ENCODE measurements around the gene SPTBN5. TPM values are rescaled to one million over a fixed set of nuclear protein-coding genes. Genes with fewer than 3 reads are reported as not detected.

SPTBN5 gene
- total RNA-seq, 1 experiment from 2014 or later = 1.2 TPM

DNA sequence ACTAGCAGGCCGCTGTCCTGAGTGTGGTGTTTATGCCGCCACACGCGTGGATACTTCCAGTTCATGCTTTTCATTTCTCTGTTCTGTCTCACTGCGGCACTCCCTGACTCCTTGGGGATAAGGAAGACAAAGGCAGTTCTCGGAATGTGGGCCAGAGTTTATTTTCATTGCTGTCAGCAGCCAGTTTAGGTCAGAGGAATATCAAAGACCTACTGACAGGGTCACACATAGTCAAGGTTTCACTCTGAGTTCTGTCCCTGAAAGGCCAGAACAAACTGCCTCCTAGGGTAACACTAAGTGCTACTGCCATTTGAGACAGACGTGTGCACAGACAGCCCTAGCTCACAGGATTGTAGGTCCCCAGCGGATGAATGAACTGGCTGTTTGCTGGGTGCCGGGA is 27.3 kb upstream of the SPTBN5 start (continued):
- TF ChIP-seq E2F1 (CRISPR knock-in tag; IDR thresholded peaks at IDR 0.05) (no peak), NFATC4 (CRISPR knock-in tag; IDR thresholded peaks at IDR 0.05) (no peak), FOXP1 (CRISPR knock-in tag; IDR thresholded peaks at IDR 0.05; ENCODE audit: borderline replicate concordance) (no peak), ZNF263 (CRISPR knock-in tag; IDR thresholded peaks at IDR 0.05; ENCODE audit: low read depth) (no peak)

DNA sequence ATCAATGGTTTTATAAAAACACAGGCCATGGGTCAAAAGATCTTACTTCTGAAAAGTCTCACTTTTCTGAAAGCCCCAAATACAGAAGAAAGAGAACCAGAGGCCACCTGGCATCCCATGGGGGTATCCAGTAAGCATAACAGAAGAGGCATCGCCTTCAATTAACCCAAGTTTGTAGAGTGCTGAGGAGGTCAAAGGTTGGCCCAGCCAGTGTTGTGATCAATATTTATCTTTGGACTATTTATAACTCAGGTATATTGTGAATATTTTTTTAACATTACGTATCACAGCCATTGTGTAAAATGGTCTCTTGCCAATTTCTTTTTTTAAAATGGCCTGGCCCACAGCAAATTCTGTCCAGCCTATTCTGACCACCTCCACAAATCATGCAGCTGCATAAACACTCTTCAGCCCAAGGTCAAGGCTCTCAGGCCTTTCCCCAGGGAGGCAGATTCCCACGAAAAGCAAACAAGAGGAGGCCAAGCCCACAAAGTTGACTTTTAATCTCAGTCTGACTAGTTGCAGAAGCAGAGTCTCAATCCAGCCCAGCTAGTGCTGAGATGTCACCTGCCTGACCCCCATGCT is 26.2 kb upstream of the SPTBN5 start:
- TF ChIP-seq ZNF317 (CRISPR knock-in tag; IDR thresholded peaks at IDR 0.05; ENCODE audit: borderline replicate concordance, low read depth) (no peak), NR2C2 (CRISPR knock-in tag; IDR thresholded peaks at IDR 0.05) (no peak), ZNF138 (CRISPR knock-in tag; conservative IDR thresholded peaks at IDR 0.05) (no peak), HMGXB4 (CRISPR knock-in tag; IDR thresholded peaks at IDR 0.05) (no peak), CBFB (CRISPR knock-in tag; IDR thresholded peaks at IDR 0.05; ENCODE audit: low read depth) (no peak), E2F5 (CRISPR knock-in tag; IDR thresholded peaks at IDR 0.05) (no peak), FOXP1 (CRISPR knock-in tag; IDR thresholded peaks at IDR 0.05; ENCODE audit: borderline replicate concordance) (no peak), SP1 (CRISPR knock-in tag; conservative IDR thresholded peaks at IDR 0.05) (no peak), ERG (CRISPR knock-in tag; IDR thresholded peaks at IDR 0.05) (no peak), EMX1 (CRISPR knock-in tag; IDR thresholded peaks at IDR 0.05) (no peak), TCF7 (CRISPR knock-in tag; IDR thresholded peaks at IDR 0.05; ENCODE audit: low read depth) (no peak), GTF2I (CRISPR knock-in tag; conservative IDR thresholded peaks at IDR 0.05) (no peak)
- TF ChIP-seq, protein P1, sequence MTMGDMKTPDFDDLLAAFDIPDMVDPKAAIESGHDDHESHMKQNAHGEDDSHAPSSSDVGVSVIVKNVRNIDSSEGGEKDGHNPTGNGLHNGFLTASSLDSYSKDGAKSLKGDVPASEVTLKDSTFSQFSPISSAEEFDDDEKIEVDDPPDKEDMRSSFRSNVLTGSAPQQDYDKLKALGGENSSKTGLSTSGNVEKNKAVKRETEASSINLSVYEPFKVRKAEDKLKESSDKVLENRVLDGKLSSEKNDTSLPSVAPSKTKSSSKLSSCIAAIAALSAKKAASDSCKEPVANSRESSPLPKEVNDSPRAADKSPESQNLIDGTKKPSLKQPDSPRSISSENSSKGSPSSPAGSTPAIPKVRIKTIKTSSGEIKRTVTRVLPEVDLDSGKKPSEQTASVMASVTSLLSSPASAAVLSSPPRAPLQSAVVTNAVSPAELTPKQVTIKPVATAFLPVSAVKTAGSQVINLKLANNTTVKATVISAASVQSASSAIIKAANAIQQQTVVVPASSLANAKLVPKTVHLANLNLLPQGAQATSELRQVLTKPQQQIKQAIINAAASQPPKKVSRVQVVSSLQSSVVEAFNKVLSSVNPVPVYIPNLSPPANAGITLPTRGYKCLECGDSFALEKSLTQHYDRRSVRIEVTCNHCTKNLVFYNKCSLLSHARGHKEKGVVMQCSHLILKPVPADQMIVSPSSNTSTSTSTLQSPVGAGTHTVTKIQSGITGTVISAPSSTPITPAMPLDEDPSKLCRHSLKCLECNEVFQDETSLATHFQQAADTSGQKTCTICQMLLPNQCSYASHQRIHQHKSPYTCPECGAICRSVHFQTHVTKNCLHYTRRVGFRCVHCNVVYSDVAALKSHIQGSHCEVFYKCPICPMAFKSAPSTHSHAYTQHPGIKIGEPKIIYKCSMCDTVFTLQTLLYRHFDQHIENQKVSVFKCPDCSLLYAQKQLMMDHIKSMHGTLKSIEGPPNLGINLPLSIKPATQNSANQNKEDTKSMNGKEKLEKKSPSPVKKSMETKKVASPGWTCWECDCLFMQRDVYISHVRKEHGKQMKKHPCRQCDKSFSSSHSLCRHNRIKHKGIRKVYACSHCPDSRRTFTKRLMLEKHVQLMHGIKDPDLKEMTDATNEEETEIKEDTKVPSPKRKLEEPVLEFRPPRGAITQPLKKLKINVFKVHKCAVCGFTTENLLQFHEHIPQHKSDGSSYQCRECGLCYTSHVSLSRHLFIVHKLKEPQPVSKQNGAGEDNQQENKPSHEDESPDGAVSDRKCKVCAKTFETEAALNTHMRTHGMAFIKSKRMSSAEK (CRISPR knock-in tag; IDR thresholded peaks at IDR 0.05; ENCODE audit: borderline replicate concordance) = no peak
- ChIA-PET CTCF (interaction anchor here (1.2 to 1.3 kb wide), 2 partner anchors 15 to 146 kb away, joined by 3 to 5 read pairs; no protein-coding TSS in a partner anchor), POLR2A (no interaction called here)
- Mint-ChIP-seq H3K4me3 (no peak overlapping the region), H3K36me3 (peaks cover 26% of the 10 kb centered on the region; the same call in 1 of the 2 replicates), H3K27me3 (ENCODE audit: low read depth) (no peaks in the 10 kb centered on the region), H3K4me1 (peaks cover 8% of the 10 kb centered on the region), H3K27ac (no peak overlapping the region), H3K9me3 (no peaks in the 10 kb centered on the region)
- no peak for ATAC-seq
- no peak for DNase-seq (ENCODE audit: low spot score)
